T-helper 22 cell (primary cell): ENCODE results near the gene RFX6.

Experiments used
- DNase-seq: peaks from one replicate; pipeline ENCODE4 v3.0.0-alpha.2; 2020; ENCODE audit warnings: low read depth

RFX6 gene

DNA sequence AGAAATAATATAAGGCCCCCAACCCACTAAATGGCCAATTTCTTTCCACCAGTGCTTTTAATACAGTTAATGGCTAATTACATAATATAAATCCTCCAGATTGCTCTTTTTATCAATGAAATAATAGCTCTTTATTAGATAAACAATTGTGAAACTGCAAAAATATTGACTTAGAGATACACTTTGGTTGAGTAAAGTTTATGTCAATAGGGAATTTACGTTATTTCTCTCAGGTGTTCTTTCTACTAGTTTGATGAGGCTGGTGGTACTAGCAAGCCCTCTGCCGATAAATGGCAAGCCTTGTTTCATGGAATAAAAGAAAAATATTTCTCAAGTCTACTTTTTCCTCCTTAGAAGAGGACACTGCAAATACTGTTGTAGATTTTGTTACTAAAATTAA lies 18.9 kb downstream of the RFX6 start:
- no peak for DNase-seq

DNA sequence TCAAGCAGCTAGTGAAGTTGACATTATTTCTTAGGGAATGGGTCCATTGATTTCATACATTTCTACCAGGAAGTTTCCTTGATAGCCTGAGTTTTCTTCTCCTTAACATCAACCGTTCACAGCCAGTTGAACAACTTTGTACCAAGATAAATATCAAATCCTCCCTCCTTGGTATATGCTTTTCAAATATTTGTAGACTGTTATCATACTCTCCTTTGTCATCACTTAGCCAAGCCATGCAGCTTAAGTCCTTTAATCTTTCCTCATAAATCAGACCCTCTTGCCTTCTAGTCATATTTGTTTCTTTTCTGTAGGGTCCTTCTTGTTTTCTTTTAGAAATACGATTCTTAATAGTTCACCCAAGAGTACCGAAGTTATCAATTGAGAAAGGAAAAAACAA lies 25.6 kb downstream of the RFX6 start:
- DNase-seq, result no peak

DNA sequence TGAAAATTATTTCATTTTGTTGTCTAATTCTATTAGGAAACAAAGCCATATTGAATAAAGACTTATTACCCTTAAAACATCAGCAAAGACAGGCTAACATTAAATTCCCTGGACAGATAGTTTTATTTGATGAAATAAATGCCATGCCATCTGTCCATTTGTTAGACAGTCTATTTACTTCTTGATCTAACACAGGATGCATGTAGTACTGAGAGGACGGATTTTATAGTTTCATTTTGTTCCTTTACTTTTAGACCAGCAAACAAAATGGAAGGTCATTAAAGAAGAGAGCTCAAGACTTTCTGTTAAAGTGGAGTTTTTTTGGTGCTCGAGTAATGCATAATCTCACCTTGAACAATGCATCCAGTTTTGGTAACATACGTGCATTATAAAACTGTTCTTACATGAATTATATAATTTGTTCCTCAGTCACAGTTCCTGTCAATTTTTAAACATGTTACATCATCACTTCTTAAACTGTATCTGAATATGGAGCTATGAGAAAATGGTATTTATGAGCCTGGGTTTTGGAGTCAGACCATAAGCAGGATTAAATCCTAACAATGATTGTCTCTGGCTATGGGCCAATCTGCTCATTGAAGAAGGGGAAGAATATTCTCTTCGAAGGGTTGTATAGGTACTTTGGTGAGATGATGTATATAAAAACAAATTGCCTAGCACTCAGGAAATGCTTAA lies 46.0 kb downstream of the RFX6 start:
- DNase-seq, result no peak

DNA sequence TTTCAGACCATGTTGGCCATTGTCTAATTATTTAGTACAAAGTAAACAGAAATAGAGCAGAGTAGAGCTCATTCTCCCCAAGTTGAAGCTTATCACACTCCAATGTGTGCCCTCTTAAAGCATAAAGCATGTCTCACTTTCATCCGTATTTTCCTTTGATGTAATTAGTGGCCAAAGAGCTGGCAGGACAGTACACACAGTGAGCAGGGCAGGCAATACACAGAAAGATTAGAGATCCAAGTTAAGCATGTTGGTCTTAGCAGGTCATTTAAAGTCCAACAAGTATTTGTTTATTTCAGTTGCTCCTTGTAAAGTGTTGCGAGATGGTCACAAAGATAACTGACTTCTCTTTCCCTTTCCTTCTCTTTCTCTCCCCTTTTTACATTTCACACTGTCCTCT lies 47.2 kb downstream of the RFX6 start:
- no peak for DNase-seq

DNA sequence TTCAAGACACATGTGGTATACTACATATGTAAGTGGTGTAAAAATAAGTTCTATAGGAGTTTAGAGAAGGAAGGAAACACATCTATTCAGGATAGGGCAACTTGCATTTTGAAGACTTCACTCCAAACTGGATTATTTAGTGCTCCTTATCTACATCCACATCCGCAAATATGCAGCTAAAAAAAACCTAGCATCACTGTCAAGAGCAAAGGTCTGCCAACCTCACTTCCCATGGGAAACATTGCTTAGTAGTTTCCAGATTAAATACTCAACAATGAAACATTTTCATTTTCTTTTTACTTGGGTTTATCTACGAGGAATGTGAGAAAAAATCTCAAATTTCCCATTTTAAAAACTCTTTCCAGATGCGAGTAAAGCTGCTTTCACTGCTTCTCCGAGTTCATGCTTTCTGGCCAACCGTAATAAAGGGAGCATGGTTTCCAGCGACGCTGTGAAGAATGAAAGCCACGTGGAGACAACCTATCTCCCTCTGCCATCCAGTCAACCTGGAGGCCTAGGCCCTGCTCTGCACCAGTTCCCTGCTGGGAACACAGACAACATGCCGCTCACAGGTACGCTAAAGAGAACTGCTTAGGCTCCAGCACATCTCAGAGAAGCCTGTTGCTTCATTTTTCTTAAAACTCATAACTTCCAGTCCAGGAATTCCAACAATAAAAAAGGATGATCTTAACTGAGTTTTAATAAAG lies 48.2 kb downstream of the RFX6 start:
- no peak for DNase-seq

DNA sequence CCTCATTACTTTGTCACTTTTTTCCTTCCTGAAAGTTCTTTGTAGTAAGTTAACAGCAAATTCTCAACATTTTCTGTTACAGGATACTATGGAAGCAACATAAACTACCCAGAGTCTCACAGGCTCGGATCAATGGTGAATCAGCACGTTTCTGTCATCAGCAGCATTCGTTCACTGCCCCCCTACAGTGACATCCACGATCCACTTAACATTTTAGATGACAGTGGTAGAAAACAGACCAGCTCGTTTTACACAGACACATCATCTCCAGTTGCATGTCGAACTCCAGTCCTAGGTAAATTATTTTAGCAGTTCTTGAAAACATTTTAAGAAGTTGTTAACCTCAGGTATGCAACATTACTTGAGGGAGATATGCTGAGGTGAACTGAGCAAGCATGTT lies 51.6 kb downstream of the RFX6 start:
- DNase-seq, result no peak

DNA sequence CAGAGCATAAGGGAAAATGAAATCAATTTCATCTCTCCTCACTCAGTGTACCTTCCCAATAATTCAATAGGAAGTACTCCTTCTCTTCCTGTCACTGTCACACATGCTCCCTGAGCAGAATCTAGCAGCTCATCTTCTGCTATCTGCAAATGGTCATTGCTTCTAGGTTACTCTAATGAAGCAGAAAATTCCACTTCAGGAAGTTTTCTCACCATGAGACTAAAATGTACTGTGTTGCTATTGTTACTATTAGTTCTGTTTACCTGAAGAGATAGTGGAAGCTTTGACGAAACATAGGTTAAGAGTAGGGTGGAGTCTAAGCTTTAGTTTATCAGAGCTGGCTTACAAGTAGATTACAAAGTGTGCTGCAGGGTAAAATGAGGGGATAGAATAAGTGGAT lies 52.8 kb downstream of the RFX6 start:
- no peak for DNase-seq

DNA sequence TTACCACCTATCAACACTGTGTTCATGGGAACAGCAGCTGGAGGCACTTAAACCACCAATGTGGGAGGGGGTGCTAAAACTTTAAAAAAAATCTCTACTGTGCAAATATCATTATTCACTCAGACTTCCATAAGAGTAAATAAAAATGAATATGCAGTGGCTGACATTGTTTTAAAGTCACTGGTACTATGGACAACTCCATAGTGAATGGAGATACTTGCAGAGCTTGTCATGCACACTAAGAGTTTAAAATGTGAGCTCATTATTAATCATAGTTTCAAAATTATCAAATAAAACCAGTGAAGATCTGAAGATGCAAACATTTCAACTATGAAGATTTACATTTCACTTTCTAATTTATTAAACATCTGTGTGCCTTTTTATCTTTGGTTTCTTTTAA lies 54.4 kb downstream of the RFX6 start:
- no peak for DNase-seq

DNA sequence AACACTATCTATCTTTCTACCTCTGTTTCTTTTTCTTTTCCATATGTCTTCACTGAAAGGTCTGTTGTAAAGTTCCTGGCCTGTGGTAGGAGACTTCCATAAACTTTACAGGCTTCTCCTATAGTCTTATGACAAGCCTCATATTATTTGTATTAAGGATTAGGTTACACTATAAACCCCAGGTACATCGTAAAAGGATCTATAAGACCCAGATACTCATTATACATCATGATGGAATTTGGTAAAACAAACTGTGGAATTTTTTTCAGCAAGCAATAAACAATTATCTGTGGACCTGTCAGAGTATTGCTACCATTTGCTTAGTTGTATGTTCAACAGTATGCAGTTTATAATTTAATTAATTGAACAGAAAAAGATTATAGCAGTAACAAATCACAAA lies 55.5 kb downstream of the RFX6 start:
- DNase-seq, result no peak

DNA sequence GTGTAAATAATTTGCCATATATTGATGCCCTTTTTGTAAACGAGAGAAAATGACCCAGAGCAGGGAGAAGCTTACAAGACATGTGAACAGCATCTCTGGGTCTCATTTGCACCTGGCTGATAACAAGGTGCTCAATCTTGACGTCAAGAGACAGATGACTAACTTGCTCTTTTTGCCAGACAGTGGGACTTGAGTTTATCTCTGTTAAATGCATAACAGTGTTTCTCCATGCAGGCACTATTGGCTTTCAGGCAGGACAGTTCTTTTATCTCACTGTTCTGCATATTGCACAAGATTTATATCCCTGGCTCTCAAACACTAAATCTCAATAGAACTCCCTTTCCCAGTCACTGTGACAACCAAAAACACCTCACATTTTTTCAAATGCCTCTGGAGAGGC lies 56.4 kb downstream of the RFX6 start:
- no peak for DNase-seq

DNA sequence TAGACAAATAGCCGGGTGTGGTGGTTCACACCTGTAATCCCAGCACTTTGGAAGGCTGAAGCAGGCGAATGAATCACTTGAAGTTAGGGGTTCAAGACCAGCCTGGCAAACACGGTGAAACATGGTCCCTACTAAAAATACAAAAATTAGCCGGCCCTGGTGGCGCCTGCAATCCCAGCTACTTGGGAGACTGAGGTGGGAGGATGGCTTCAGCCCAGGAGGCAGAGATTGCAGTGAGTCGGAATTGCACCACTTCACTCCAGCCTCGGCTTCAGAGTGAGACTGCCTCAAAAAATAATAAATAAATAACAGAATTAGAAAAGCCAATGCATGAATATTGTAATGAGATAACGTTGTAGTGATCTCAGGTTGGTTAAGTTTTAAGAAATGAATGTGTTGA lies 61.3 kb downstream of the RFX6 start:
- DNase-seq, result no peak

DNA sequence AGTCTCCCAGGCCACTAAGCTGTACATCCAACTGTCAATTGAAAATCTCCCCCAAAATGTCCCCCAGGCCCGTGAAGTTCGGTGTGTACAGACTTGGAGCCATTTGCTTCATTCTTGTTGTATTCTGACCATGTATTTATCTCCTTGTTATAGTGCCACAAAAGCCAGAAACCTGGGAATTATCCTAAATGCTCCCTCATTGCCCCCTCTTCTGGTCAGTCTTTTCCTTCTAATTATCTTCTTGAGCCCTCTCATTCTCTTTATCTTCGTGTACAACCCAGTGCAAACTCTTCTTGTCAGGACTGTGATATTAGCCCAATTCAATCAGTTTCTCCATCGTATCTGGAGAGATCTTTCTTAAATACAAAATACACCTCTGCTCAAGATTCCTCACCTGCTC lies 64.7 kb downstream of the RFX6 start:
- DNase-seq, result no peak

DNA sequence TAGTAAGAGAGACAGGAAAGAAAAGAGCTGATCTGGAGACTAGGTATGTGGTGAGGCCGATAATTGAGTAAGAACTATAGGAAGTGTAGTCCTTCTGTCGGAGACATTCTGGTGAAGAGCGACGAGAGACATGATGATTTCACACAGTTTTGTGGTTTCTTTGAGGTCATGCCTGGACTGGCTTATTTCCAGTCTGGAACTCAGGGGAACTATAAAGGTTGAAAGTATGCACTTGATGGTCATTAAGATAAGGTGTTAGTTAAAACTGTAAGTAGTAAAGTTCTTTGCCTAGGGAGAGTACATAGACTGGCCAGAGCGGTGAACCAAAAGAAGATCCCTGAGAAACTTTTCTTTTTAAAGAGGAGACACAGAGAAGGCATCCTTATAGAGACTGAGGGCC lies 68.8 kb downstream of the RFX6 start:
- DNase-seq, result no peak

DNA sequence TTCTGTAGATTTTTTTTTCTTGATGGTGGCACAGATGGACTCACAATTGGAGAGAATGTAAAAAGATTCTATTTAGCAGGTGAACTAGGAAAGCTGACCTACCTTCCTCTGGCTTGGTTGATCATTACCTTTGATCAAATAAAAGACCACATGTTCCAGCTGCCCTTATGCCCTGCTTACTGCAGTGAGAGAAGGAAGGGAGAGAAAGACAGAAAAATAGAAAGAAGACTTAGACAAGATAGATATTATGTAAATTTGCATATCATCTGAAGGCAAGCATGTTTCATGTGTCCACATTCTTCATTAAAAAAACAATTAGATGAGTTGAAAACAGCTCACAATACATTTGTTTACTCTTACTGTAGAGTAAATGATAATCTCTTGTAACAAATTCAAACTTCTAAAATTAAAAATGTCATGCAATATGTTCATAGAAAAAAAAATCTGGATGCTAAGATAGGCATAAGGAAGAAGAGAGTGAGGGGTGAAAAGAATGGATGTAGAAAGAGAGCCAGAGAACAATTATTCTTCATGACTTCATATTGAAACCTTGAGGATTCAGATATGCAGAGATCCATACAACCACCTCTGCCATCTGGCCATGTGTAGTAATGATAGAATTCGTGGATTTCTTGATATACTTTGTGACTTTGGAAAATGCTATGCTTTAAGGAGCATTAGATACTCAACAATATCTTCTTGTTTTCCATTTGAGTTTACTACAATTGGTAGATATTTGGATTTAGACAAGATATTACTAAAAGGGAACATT lies 71.7 kb downstream of the RFX6 start:
- no peak for DNase-seq

DNA sequence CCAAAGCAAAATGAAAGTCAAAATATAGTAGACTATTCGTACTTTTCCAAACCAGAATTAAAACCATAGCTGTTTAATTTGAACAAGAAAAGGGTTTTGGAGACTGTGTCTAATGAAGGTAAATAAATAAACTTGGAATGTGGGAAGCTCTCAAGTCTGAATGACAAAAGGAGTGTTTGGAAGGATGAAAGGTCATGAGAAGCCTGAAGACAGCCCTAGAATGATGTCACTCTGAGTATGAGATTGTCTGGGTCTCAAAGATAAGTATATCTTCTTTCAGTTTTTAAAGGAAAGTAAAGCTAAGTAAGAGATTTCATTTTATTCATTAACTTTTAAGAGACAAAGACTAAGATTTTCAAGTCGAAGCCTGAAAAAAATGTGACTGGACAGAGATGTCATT lies 72.9 kb downstream of the RFX6 start:
- DNase-seq, result no peak

DNA sequence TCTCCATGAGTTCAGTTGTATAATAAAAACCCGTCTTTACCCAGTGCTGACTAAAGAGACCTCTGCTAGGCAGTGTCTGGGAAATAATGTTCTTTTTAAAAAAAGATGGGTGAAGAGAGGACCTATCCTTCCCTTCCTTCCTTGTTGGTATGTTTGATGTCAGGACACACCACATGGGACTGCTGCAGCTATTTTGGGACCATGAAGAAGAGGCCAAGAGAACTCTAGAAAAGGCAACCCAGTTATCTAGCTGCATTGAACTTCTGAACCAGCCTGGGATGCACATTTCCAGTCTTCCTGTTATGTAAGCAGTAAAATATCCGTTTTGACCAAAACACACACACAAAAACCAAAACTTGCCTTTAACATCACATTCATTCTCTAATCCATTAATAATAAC lies 77.3 kb downstream of the RFX6 start:
- DNase-seq, result no peak

DNA sequence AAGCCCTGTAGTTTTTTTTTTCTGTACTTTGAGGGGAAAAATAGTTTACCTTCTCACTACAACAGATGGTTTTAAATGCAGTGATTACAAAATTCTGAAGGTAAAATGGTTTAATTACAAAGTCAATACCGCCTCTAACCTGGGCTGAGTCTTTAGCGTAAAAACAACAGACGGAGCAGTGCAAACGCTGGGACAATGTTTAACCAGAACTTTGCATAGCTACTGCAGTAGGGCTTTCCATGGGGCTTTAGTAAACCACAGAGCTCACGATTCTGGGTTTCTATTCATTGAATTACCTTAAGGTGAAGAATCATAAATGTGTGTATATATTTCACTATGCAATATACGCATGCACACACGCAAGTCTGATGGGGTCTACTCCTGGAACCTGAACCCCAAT lies 77.9 kb downstream of the RFX6 start:
- no peak for DNase-seq

DNA sequence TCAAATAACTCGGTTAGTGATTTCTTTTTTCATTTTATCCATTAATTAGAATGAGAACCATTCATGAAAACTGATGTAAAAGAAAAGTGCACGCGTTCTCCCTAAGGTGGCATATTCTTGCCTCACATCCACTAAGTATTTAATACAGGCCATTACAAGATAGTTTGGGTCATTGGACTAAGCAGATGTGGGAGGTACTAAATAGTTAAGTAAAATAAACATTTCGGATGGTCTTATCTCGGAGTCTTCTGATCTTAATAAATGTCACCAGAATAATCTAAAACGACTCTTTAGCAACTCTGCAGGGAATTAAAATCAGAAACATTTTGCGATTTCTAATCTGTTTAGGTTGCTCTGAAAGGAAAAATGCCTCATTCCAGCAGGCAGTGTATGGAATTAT lies 78.7 kb downstream of the RFX6 start:
- no peak for DNase-seq

DNA sequence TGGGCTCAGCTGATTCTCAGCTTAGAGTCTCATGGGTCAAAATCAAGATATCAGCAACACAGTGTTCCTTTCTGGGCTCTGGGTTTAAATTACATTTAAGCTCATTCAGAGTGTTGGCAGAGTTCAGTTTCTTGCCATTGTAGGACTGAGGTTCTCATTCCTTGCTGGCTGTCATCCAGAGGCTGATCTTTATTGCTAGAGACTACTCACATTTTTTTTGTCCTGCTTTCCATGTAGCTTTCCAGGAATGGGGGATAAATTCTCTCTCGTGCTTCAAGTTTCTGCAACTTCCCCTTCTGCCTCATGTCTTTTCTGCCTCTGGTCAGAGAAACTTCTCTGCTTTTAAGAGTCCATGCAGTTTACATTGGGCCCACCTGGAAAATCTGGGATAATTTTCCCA lies 86.9 kb downstream of the RFX6 start:
- no peak for DNase-seq

DNA sequence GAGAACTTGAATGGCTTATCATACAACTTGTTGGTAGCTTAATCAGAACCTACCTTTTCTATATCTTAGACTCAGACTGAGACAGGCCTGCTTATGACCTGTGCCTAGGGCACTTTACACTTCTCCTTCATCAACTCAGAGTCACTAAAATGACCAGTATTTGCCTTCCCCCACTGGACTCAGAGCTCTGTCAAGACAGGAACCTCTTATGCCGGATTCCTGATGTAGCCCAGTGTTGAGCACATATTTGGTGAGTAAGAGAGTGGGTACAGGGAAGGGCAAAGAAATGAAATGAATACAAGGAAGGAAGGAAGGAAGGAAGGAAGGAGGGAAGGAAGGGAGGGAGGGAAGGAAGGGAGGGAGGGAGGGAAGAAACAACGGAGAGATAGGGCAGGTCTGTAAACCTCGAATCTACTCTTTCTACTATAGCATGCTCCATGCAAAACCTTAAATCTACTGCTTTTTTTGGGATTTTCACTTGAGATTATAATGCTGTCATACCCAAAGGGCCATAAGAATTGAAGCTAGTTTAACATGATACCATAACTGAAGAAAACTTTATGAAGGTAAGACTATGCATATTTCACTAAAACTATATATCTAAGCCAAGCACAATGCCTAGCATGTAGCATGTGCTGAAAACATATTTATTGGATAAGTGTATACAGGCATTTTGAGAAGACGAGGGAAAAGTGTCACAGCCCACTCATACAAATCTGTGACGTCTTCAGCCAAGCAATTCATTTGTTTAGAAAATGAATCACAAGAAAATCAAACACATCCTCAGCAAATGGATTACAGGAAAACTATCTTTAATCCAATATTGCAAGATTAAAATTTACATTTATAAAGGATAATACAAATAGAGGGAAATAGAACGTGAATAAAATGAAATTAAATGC lies 89.9 kb downstream of the RFX6 start:
- no peak for DNase-seq

DNA sequence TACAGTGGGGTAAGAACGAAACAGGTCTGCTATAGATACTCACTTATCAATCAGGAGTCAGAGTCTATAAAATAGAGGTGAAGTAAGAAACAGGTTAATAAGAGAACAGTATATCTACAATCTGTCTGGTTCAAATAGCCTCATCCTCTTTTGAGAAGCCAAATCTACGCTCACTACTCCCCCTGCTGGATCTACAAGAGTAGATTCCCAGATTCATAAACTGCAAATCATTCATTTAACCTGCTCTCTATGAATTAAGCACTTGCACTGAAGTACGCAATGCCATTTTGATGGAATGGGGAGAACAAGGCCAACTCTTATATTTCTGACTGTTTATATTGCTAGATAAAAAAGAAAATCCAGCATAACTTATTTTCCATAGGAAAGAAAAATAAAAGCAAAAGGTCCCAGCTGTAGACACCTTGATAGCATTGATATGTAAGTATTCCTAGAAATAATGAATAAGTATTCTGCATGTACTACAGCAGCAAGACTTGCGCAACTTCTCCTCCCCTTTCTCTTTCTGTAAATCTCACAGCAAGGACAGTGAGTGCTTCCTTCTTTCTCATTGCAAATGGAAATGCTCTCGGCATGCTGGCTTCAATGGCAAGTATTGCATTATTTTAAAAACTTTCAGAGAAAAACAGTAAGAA lies 92.3 kb downstream of the RFX6 start:
- no peak for DNase-seq

DNA sequence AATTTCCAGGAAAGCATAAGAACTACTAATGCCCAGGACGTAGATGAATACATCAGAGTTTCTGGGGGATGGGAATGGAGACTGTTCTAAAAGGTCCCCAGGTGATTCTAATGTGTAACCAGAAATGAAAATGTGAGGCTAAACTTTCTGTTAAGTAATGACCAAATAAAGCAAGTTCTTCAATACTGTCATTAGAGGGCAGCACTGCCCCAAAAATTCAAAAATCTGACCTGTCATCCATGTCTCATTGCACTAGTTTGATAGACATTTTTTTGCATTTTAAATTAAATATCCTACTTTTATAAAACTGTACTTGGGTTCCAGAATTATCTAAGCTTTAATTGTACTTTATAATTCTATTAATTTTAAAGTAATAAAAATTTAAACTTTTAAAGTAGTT lies 94.9 kb downstream of the RFX6 start:
- DNase-seq, result no peak
